Erythroblast (primary cell): Measurements from ENCODE around the gene MAB21L1.

Experiments used
- GATA1 ChIP-seq: IDR thresholded peaks from 2 replicates; pipeline ENCODE4 v1.6.1; 2011; ENCODE audit warnings: low read depth, mild to moderate bottlenecking, control low read depth, low read length, moderate library complexity
- POLR2A ChIP-seq: IDR thresholded peaks from 2 replicates; pipeline ENCODE4 v1.6.1; 2011; ENCODE audit warnings: mild to moderate bottlenecking, low read length

DNA sequence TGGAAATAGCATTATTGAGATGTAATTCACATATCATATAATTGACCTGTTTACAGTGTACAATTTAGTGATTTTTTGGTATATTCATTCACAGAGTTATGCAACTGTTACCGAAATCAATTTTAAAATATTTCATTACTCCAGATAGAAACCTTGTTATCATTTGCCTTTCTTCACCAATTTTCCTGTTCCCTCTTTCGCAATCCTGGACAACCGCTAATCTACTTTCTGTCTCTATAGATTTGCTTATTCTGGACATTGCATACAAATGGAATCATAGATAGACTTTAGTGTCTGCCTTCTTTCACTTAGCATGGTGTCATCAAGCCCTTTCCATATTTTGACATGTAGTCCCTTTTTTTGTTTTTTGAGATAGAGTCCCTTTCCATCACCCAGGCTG lies 19.2 kb downstream of the MAB21L1 start:
- TF ChIP-seq POLR2A (no peak), GATA1 (no peak)
